RWPE1 (cell line): ENCODE data around the gene FAHD2A.

Source experiments
- CTCF ChIA-PET: fragments of 350-600 bp; sonication (Branson Sonifier 250); formaldehyde crosslinking; extraction: SDS; loops from one replicate; lab custom pipeline; 2021; lab: Yijun Ruan, JAX
- POLR2A ChIA-PET: fragments of 400-600 bp; formaldehyde crosslinking; extraction: SDS; loops from one replicate; lab custom pipeline; 2020; ENCODE audit warnings: antibody characterized with exemption; ENCODE audit not compliant: low non-redundant PET; lab: Yijun Ruan, JAX
- DNase-seq: peaks from one replicate; pipeline ENCODE4 v3.0.0; 2012; ENCODE audit warnings: low spot score
- H3K27ac ChIP-seq: fragments of 450-650 bp; 2 replicates; pipeline ENCODE4 v1.5.1; 2017
- CTCF ChIP-seq: fragments of 450-650 bp; conservative IDR thresholded peaks from 2 replicates; pipeline ENCODE4 v1.5.1; 2017; ENCODE audit warnings: low read depth, mild to moderate bottlenecking

FAHD2A gene

GRCh38 chr2:95366514-95366913 lies 36.0 kb upstream of the FAHD2A start:
- no peak for DNase-seq
- POLR2A ChIA-PET, result no interaction called here
- TF ChIP-seq CTCF, result no peak
- H3K27ac ChIP-seq, result no peak overlapping the region
- CTCF ChIA-PET, result interaction anchor here (0.6 to 1.0 kb wide), 2 partner anchors 21 to 23 kb away, joined by 3 read pairs; no protein-coding TSS in a partner anchor

DNA sequence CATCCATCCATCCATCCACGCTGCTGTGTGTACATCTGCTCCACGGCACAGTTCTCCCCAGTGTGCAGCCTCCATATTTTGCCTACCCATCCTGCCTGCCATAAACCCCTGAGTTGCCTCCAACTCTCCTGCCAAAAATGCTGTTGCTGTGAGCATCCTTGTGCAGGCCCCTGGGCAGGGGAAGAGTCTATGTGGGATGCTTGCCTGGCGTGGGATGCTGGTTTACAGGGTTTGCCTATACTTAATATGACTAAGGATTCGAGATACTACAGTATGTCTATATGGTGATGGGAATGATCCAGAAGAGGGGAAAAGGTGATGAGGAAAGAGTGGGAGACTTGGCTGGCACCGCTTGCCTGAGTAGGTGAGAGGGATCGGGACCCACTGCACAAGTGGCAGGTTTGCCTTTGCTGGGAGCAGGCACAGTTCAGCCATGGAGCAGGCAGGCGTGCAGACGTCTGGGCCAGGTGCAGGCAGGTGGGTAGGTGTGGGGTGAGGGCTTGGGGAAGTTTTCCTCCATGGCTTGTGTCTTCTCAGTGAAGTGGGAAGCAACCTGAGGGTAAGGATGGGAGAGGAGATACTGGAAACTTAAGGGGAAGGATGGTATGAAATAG lies 30.2 kb upstream of the FAHD2A start:
- no peak for DNase-seq
- ChIA-PET CTCF (interaction anchor here (1.1 kb wide), 1 partner anchor 26 kb away, joined by 5 read pairs; no protein-coding TSS in a partner anchor), POLR2A (no interaction called here)
- H3K27ac ChIP-seq, result no peak overlapping the region
- no peak for TF ChIP-seq CTCF

DNA sequence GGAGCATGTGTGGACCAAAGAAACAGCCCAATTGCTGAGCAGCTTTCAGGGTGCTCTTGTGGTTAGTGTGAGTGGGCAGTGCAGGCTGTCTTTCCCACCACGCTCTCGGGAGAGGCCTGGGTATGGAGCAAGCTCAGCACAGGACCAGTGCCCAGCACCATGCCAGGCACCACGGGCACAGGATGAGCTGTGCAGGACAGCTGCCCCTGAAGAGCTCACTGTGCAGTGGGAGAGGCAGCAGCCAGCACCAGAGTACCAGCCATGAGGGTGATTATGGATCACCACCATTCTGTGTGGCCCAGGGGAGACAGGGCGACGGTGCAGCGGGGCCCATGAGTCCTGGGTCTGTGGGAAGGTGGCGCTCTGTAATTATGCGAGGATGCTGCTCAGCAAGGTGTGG lies 29.7 kb upstream of the FAHD2A start:
- CTCF ChIA-PET, result no interaction called here
- no peak for DNase-seq
- POLR2A ChIA-PET, result no interaction called here
- TF ChIP-seq CTCF, result no peak
- no peak overlapping the region for H3K27ac ChIP-seq

GRCh38 chr2:95374029-95374428 lies 28.5 kb upstream of the FAHD2A start:
- H3K27ac ChIP-seq, result no peak overlapping the region
- ChIA-PET CTCF (interaction anchor here (1.1 kb wide), 1 partner anchor 361 kb away, joined by 3 read pairs; no protein-coding TSS in a partner anchor), POLR2A (no interaction called here)
- no peak for TF ChIP-seq CTCF
- DNase-seq, result no peak

DNA sequence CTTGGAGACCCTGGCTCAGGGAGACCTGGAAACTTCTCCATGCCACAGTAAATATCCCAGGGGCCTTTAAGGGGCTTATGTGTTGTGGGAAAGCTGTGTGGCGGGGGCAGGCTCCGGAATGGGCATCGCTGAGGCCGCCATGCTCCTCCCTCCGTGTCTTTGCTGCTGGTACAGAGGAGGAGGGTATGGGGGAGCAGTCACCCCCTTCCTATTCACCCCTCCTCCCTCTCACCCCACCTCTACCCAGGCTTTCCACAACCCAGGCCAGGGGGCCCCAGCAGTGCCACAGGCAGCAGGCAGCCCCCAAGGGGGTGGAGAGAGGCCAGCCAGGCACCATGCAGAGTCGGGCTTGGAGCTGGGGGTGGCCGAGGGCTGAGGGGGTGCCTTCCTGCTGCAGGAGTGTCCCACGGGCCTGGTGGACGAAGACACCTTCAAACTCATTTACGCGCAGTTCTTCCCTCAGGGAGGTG lies 28.0 kb upstream of the FAHD2A start:
- H3K27ac ChIP-seq, result no peak overlapping the region
- CTCF ChIA-PET, result interaction anchor here (1.1 kb wide), 1 partner anchor 361 kb away, joined by 3 read pairs; no protein-coding TSS in a partner anchor
- POLR2A ChIA-PET, result no interaction called here
- DNase-seq, result no peak
- no peak for TF ChIP-seq CTCF

- DNase-seq, result no peak
- POLR2A ChIA-PET, result no interaction called here
- CTCF ChIA-PET, result no interaction called here
- H3K27ac ChIP-seq, result no peak overlapping the region
- TF ChIP-seq CTCF, result no peak
Measured at GRCh38 chr2:95374921-95375471, 27.5 kb upstream of the FAHD2A start.
